Endodermal cell (in vitro differentiated cells): ENCODE results near the gene IL17D. TPM values are rescaled to one million over a fixed set of nuclear protein-coding genes. Genes with fewer than 3 reads are reported as not detected.
"Not testable (repeated sequence)": the region's sequence is repeated elsewhere in the genome, so short reads cannot be mapped to it uniquely, and the experiment has no call there.

Source experiments
- DNase-seq: peaks from one replicate; pipeline ENCODE4 v3.0.0-alpha.2; 2017
- H3K27ac ChIP-seq: 2 replicates; pipeline ENCODE4 v1.5.1; 2013; ENCODE audit warnings: mild to moderate bottlenecking, low read depth, low read length, moderate library complexity
- H3K27me3 ChIP-seq: 2 replicates; pipeline ENCODE4 v1.6.1; 2013; ENCODE audit warnings: mild to moderate bottlenecking, low read length, moderate library complexity; ENCODE audit not compliant: insufficient read depth, control insufficient read depth, poor library complexity, severe bottlenecking
- H3K36me3 ChIP-seq: 2 replicates; pipeline ENCODE4 v1.7.0; 2013; ENCODE audit warnings: mild to moderate bottlenecking, low read length, moderate library complexity; ENCODE audit not compliant: control insufficient read depth, insufficient read depth
- H3K4me1 ChIP-seq: one replicate; pipeline ENCODE4 v1.7.0; 2013; ENCODE audit warnings: low read length; ENCODE audit not compliant: control insufficient read depth, insufficient read depth
- H3K4me3 ChIP-seq: 2 replicates; pipeline ENCODE4 v1.5.1; 2013; ENCODE audit warnings: mild to moderate bottlenecking, low read length, moderate library complexity
- H3K9ac ChIP-seq: 2 replicates; pipeline ENCODE4 v1.6.1; 2013; ENCODE audit warnings: mild to moderate bottlenecking, low read length, moderate library complexity; ENCODE audit not compliant: poor library complexity, severe bottlenecking; ENCODE audit errors: extremely low read depth
- H3K9me3 ChIP-seq: 2 replicates; pipeline ENCODE4 v1.6.1; 2013; ENCODE audit warnings: mild to moderate bottlenecking, low read length, moderate library complexity; ENCODE audit not compliant: control insufficient read depth
- H3K27ac Mint-ChIP-seq: 2 replicates; pipeline ENCODE4 v1.8.0; 2020; ENCODE audit warnings: mixed read lengths
- H3K27me3 Mint-ChIP-seq: 2 replicates; pipeline ENCODE4 v1.8.0; 2021; ENCODE audit warnings: mild to moderate bottlenecking, mixed read lengths; ENCODE audit not compliant: insufficient read depth
- H3K36me3 Mint-ChIP-seq: 2 replicates; pipeline ENCODE4 v1.8.0; 2020; ENCODE audit warnings: low read depth, mixed read lengths
- H3K4me1 Mint-ChIP-seq: 2 replicates; pipeline ENCODE4 v1.8.0; 2020; ENCODE audit warnings: mixed read lengths
- H3K4me3 Mint-ChIP-seq: 2 replicates; pipeline ENCODE4 v1.8.0; 2020; ENCODE audit warnings: mild to moderate bottlenecking, moderate library complexity, mixed read lengths
- H3K9me3 Mint-ChIP-seq: 2 replicates; pipeline ENCODE4 v1.8.0; 2020; ENCODE audit warnings: mild to moderate bottlenecking, mixed read lengths
- WGBS, 2 experiments: methylation state at CpG; one replicate each; pipeline versions ENCODE4 v1.1.5 to v1.1.7; 2013; ENCODE audit warnings: missing lambda C conversion rate in 2 of 2, mixed read lengths in 1 of 2; ENCODE audit not compliant: insufficient coverage in 1 of 2, insufficient read length in 1 of 2; 5-methylcytosine and 5-hydroxymethylcytosine counted together
- total RNA-seq, 2 donors: library from RNA; stranded (reverse); fragmentation: NEBNext Ultra II Directional in 1 of 2; extraction: Animal tissue kit (Norgen Biotek cat#: 25700) in 1 of 2; gene quantifications; 2 replicates in 1 of 2; 3 replicates in 1 of 2; pipeline ENCODE4 v1.2.1, GENCODE V29; 2021
- TF ChIP-seq, protein P1 (sequence below): fragments of 200-600 bp; sonication (generic); conservative IDR thresholded peaks from 2 replicates; pipeline ENCODE4 v1.5.0; 2021; ENCODE audit warnings: antibody characterized with exemption, mild to moderate bottlenecking

The IL17D gene
- total RNA-seq, 2 donors from 2014 or later = 0.33 to 0.88 TPM

DNA sequence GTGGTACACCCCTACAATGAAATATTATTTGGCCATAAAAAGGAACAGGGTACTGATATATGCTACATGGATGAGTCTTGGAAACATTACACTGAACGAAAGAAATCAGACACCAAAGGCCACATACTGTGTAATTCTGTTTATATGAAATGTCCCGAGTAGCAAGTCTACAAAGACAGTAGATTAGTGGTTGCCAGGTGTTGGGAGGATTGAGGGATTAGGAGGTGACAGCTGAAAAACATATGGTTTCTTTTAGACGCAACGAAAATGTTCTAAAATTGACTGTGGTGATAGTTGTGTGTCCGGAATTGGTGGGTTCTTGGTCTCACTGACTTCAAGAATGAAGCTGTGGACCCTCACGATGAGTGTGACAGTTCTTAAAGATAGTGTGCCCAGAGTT is 35.1 kb downstream of the IL17D start:
- peaks cover 10% of the 10 kb centered on the region for H3K9me3 Mint-ChIP-seq
- 94% methylated on average over 5 to 6 of the region's 6 CpGs for WGBS, 2 experiments
- no peak overlapping the region for H3K27ac ChIP-seq
- H3K27me3 Mint-ChIP-seq = no peaks in the 10 kb centered on the region
- DNase-seq = no peak
- TF ChIP-seq, protein P1, sequence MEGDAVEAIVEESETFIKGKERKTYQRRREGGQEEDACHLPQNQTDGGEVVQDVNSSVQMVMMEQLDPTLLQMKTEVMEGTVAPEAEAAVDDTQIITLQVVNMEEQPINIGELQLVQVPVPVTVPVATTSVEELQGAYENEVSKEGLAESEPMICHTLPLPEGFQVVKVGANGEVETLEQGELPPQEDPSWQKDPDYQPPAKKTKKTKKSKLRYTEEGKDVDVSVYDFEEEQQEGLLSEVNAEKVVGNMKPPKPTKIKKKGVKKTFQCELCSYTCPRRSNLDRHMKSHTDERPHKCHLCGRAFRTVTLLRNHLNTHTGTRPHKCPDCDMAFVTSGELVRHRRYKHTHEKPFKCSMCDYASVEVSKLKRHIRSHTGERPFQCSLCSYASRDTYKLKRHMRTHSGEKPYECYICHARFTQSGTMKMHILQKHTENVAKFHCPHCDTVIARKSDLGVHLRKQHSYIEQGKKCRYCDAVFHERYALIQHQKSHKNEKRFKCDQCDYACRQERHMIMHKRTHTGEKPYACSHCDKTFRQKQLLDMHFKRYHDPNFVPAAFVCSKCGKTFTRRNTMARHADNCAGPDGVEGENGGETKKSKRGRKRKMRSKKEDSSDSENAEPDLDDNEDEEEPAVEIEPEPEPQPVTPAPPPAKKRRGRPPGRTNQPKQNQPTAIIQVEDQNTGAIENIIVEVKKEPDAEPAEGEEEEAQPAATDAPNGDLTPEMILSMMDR = no peak
- H3K9me3 ChIP-seq = no peaks in the 10 kb centered on the region
- H3K4me1 ChIP-seq = no peaks in the 10 kb centered on the region
- H3K4me3 ChIP-seq = no peak overlapping the region
- H3K27me3 ChIP-seq = no peaks in the 10 kb centered on the region
- H3K27ac Mint-ChIP-seq = no peak overlapping the region
- no peak overlapping the region for H3K4me3 Mint-ChIP-seq
- no peak overlapping the region for H3K9ac ChIP-seq
- H3K36me3 ChIP-seq = no peaks in the 10 kb centered on the region
- peaks cover 6% of the 10 kb centered on the region for H3K36me3 Mint-ChIP-seq
- no peaks in the 10 kb centered on the region for H3K4me1 Mint-ChIP-seq

DNA sequence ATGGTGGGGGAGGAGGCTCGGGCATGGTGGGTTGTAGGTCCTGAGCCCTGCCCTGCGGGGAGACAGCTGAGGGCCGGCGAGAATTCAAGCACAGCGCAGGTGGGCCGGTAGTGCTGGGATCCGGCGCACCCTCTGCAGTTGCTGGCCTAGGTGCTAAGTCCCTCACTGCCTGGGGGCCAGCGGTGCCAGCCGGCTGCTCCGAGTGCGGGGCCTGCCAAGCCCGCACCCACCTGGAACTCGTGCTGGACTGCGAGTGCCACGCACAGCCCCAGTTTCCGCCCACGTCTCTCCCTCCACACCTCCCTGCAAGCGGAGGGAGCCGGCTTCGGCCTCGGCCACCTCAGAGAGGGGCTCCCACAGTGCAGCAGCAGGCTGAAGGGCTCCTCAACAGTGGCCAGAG is 36.5 kb downstream of the IL17D start:
- Histone ChIP-seq H3K36me3 (no peaks in the 10 kb centered on the region), H3K9me3 (no peaks in the 10 kb centered on the region), H3K27me3 (no peaks in the 10 kb centered on the region), H3K4me3 (no peak overlapping the region), H3K4me1 (no peaks in the 10 kb centered on the region), H3K9ac (no peak overlapping the region), H3K27ac (no peak overlapping the region)
- no peaks in the 10 kb centered on the region for H3K4me1 Mint-ChIP-seq
- no peaks in the 10 kb centered on the region for H3K27me3 Mint-ChIP-seq
- TF ChIP-seq, protein P1 = no peak
- no peak overlapping the region for H3K4me3 Mint-ChIP-seq
- peaks cover 17% of the 10 kb centered on the region for H3K9me3 Mint-ChIP-seq
- H3K36me3 Mint-ChIP-seq = peaks cover 6% of the 10 kb centered on the region
- WGBS, 2 experiments = 95% methylated on average over 22 of the region's 22 CpGs; no CpG with 5 or more reads in 1 of the 2 experiments
- no peak overlapping the region for H3K27ac Mint-ChIP-seq
- no peak for DNase-seq

DNA sequence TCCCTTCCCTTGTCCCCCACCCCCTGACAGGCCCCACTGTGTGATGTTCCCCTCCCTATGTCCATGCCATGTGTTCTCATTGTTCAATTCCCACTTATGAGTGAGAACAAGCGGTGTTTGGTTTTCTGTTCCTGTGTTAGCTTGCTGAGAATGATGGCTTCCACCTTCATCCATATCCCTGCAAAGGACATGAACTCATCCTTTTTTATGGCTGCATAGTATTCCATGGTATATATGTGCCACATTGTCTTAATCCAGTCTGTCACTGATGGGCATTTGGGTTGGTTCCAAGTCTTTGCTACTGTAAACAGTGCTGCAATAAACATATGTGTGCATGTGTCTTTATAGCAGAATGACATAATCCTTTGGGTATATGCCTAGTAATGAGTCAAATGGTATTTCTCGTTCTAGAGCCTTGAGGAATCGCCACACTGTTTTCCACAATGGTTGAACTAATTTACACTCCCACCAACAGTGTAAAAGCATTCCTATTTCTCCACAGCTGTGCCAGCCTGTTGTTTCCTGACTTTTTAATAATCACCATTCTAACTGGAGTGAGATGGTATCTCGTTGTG is 40.4 kb downstream of the IL17D start:
- H3K9me3 ChIP-seq, H3K36me3 Mint-ChIP-seq, H3K27me3 ChIP-seq, H3K4me3 ChIP-seq, H3K36me3 ChIP-seq, H3K4me1 Mint-ChIP-seq, H3K9ac ChIP-seq, H3K4me3 Mint-ChIP-seq, DNase-seq, H3K4me1 ChIP-seq, H3K27me3 Mint-ChIP-seq, H3K27ac ChIP-seq, H3K27ac Mint-ChIP-seq: not testable (repeated sequence)
- peaks cover 24% of the 10 kb centered on the region for H3K9me3 Mint-ChIP-seq
- WGBS, 2 experiments = 96 to 100% methylated on average over 4 of the region's 4 CpGs

DNA sequence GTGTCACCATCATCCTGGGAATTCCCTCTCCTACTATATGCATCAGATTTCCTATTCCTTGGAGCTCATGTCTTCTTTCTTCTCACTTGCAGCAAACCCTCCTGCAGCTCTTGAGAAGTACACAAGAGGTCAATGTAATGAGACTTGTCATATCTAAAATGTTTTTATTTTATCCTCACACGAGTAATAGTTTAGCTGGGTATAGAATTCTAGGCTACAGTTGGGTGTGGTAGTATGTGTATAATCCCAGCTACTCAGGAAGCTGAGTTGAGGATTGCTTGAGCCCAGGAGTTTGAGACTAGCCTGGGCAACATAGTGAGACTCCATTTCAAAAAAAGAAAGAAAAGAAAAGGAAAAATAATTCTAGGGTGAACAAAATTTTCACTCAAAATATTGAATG is 45.9 kb downstream of the IL17D start:
- no peak overlapping the region for H3K27ac Mint-ChIP-seq
- no peak overlapping the region for H3K9ac ChIP-seq
- 93 to 100% methylated on average over 1 of the region's 1 CpG for WGBS, 2 experiments
- H3K4me1 ChIP-seq = no peaks in the 10 kb centered on the region
- no peak overlapping the region for H3K4me3 Mint-ChIP-seq
- DNase-seq = no peak
- H3K9me3 Mint-ChIP-seq = peaks cover 49% of the 10 kb centered on the region
- no peak overlapping the region for H3K4me3 ChIP-seq
- no peaks in the 10 kb centered on the region for H3K27me3 Mint-ChIP-seq
- H3K4me1 Mint-ChIP-seq = no peaks in the 10 kb centered on the region
- H3K9me3 ChIP-seq = peaks cover 46% of the 10 kb centered on the region
- no peaks in the 10 kb centered on the region for H3K36me3 ChIP-seq
- TF ChIP-seq, protein P1 = no peak
- H3K27ac ChIP-seq = no peak overlapping the region
- peaks cover 17% of the 10 kb centered on the region for H3K36me3 Mint-ChIP-seq
- H3K27me3 ChIP-seq = no peaks in the 10 kb centered on the region
